SK-N-SH (cell line): Measurements from ENCODE around the gene RNGTT. TPM values are rescaled to one million over a fixed set of nuclear protein-coding genes. Genes with fewer than 3 reads are reported as not detected.

Experiments
- CTCF ChIA-PET: fragments of 300-600, 350-600 bp; formaldehyde crosslinking; extraction: SDS; loops from one replicate; lab custom pipeline; 2021; lab: Yijun Ruan, JAX
- POLR2A ChIA-PET: fragments of 350-600 bp; sonication (Branson Sonifier 250); formaldehyde crosslinking; extraction: SDS; loops from one replicate; lab custom pipeline; 2020; ENCODE audit warnings: antibody characterized with exemption, inconsistent platforms; lab: Yijun Ruan, JAX
- DNase-seq: peaks from one replicate; pipeline ENCODE4 v3.0.0; 2012
- H2AFZ ChIP-seq: fragments of 200-600 bp; sonication (generic); 2 replicates; pipeline ENCODE4 v1.8.1; 2016; ENCODE audit warnings: antibody characterized with exemption, mild to moderate bottlenecking, low read depth
- H3F3A ChIP-seq: fragments of 200-600 bp; sonication (generic); replicated peaks from 2 replicates; pipeline ENCODE3; 2016; ENCODE audit warnings: antibody characterized with exemption, mild to moderate bottlenecking; ENCODE audit not compliant: insufficient read depth
- H3K27ac ChIP-seq, 2 experiments: fragments of 200-500 bp in 1 of 2; fragments of 200-600 bp in 1 of 2; sonication (Bioruptor generic) in 1 of 2; sonication (generic), shearing (Covaris generic) in 1 of 2; 2 replicates each; pipeline versions ENCODE4 v1.5.1 to v1.6.1; 2014 to 2016; ENCODE audit warnings: low read depth in 2 of 2, inconsistent platforms in 1 of 2, low read length in 1 of 2, mild to moderate bottlenecking in 1 of 2, mixed read lengths in 1 of 2
- H3K27me3 ChIP-seq: fragments of 200-600 bp; sonication (generic), shearing (Covaris generic); 2 replicates; pipeline ENCODE4 v1.6.1; 2016; ENCODE audit warnings: mixed run types; ENCODE audit not compliant: insufficient read depth
- H3K36me3 ChIP-seq, 2 experiments: fragments of 200-500 bp in 1 of 2; fragments of 200-600 bp in 1 of 2; sonication (Bioruptor generic) in 1 of 2; sonication (generic) in 1 of 2; replicated peaks in 1 of 2; 2 replicates each; pipeline versions ENCODE3 to v1.5.1; 2014 to 2016; ENCODE audit warnings: low read length in 1 of 2, mild to moderate bottlenecking in 1 of 2; ENCODE audit not compliant: insufficient read depth in 2 of 2, control insufficient read depth in 1 of 2
- H3K4me1 ChIP-seq, 2 experiments: fragments of 200-500 bp in 1 of 2; fragments of 200-600 bp in 1 of 2; sonication (Bioruptor generic) in 1 of 2; sonication (generic), shearing (Covaris generic) in 1 of 2; 2 replicates each; pipeline versions ENCODE4 v1.5.1 to v1.6.1; 2014 to 2016; ENCODE audit warnings: low read depth in 1 of 2, low read length in 1 of 2, mixed run types in 1 of 2; ENCODE audit not compliant: insufficient read depth in 2 of 2, control insufficient read depth in 1 of 2
- H3K4me2 ChIP-seq: fragments of 200-600 bp; sonication (generic), shearing (Covaris generic); 2 replicates; pipeline ENCODE4 v1.6.1; 2017; ENCODE audit warnings: mixed run types
- H3K4me3 ChIP-seq, 2 experiments: fragments of 200-500 bp in 1 of 2; fragments of 200-600 bp in 1 of 2; sonication (Bioruptor generic) in 1 of 2; sonication (generic), shearing (Covaris generic) in 1 of 2; 2 replicates each; pipeline versions ENCODE4 v1.5.1 to v1.8.1; 2014 to 2016; ENCODE audit warnings: low read depth in 2 of 2, inconsistent platforms in 1 of 2, low read length in 1 of 2, mild to moderate bottlenecking in 1 of 2, mixed read lengths in 1 of 2, moderate library complexity in 1 of 2
- H3K79me2 ChIP-seq: fragments of 200-600 bp; sonication (generic); 2 replicates; pipeline ENCODE4 v1.8.1; 2017; ENCODE audit warnings: mild to moderate bottlenecking; ENCODE audit not compliant: insufficient read depth
- H3K9ac ChIP-seq: fragments of 200-600 bp; sonication (generic); 2 replicates; pipeline ENCODE4 v1.6.1; 2017; ENCODE audit warnings: mixed run types
- H3K9me2 ChIP-seq: fragments of 200-600 bp; sonication (generic); 2 replicates; pipeline ENCODE4 v1.6.1; 2017; ENCODE audit warnings: mixed run types
- H3K9me3 ChIP-seq: fragments of 200-600 bp; sonication (generic); 2 replicates; pipeline ENCODE4 v1.6.1; 2017; ENCODE audit warnings: mixed run types, mild to moderate bottlenecking, moderate library complexity
- H4K20me1 ChIP-seq: fragments of 200-600 bp; sonication (generic); 2 replicates; pipeline ENCODE4 v1.6.1; 2017; ENCODE audit warnings: mild to moderate bottlenecking, mixed run types; ENCODE audit not compliant: insufficient read depth
- ELF1 ChIP-seq: IDR thresholded peaks from 2 replicates; pipeline ENCODE4 v1.4.0; 2012
- EP300 ChIP-seq, 2 experiments: IDR thresholded peaks; 2 replicates each; pipeline versions ENCODE4 v1.4.0 to v1.6.1; 2012; ENCODE audit warnings: borderline replicate concordance in 1 of 2, low read depth in 1 of 2, low read length in 1 of 2
- EZH2phosphoT487 ChIP-seq: fragments of 200-600 bp; sonication (generic); IDR thresholded peaks from 2 replicates; pipeline ENCODE4 v1.6.1; 2017; ENCODE audit warnings: low read depth, mixed run types, mild to moderate bottlenecking, antibody characterized with exemption, moderate library complexity, borderline replicate concordance
- FOXJ3 ChIP-seq: sonication (generic); formaldehyde crosslinking; IDR thresholded peaks from 2 replicates; pipeline ENCODE4 v1.5.1; 2020; ENCODE audit warnings: mild to moderate bottlenecking, missing genetic modification reagents
- GABPA ChIP-seq: IDR thresholded peaks from 2 replicates; pipeline ENCODE4 v1.4.0; 2012; ENCODE audit warnings: low read depth, mild to moderate bottlenecking
- JUND ChIP-seq: IDR thresholded peaks from 2 replicates; pipeline ENCODE4 v1.4.0; 2012
- MXI1 ChIP-seq: IDR thresholded peaks from 2 replicates; pipeline ENCODE4 v1.6.1; 2012; ENCODE audit warnings: mild to moderate bottlenecking, low read depth, low read length, improper control_type of control experiment
- NRF1 ChIP-seq: IDR thresholded peaks from 2 replicates; pipeline ENCODE4 v1.6.1; 2012; ENCODE audit warnings: low read depth, mild to moderate bottlenecking, low read length
- RCOR1 ChIP-seq: fragments of 150-350 bp; IDR thresholded peaks from 2 replicates; pipeline ENCODE4 v1.6.1; 2017; ENCODE audit warnings: antibody characterized with exemption, low read length
- RFX5 ChIP-seq: IDR thresholded peaks from 2 replicates; pipeline ENCODE4 v1.6.1; 2012; ENCODE audit warnings: mild to moderate bottlenecking, improper control_type of control experiment, low read length
- SIN3A ChIP-seq: IDR thresholded peaks from 2 replicates; pipeline ENCODE4 v1.6.1; 2012; ENCODE audit warnings: low read depth, mild to moderate bottlenecking, low read length, moderate library complexity, borderline replicate concordance
- SMC3 ChIP-seq: IDR thresholded peaks from 2 replicates; pipeline ENCODE4 v1.6.1; 2012; ENCODE audit warnings: low read depth, low read length, improper control_type of control experiment
- TEAD4 ChIP-seq: IDR thresholded peaks from 2 replicates; pipeline ENCODE4 v1.4.0; 2012; ENCODE audit warnings: mild to moderate bottlenecking, borderline replicate concordance; ENCODE audit not compliant: insufficient read depth
- WGBS: methylation state at CpG from one replicate; pipeline ENCODE4 v1.1.6; 2017; ENCODE audit warnings: low lambda C conversion rate; 5-methylcytosine and 5-hydroxymethylcytosine counted together
- polyA plus RNA-seq, 3 experiments: library from polyadenylated mRNA; depleted of rRNA; stranded (reverse); fragments of >200 nt; gene quantifications; 2 replicates each; pipeline ENCODE4 v1.2.3, GENCODE V29; 2012
- TF ChIP-seq, protein P1 (sequence below): fragments of 200-600 bp; sonication (generic); IDR thresholded peaks from 2 replicates; pipeline ENCODE4 v1.6.1; 2017; ENCODE audit warnings: antibody characterized with exemption, mild to moderate bottlenecking, moderate library complexity
- TF ChIP-seq, protein P2 (sequence below): IDR thresholded peaks from 2 replicates; pipeline ENCODE4 v1.4.0; 2012; ENCODE audit warnings: low read depth
- TF ChIP-seq, protein P3 (sequence below): fragments of 150-350 bp; IDR thresholded peaks from 2 replicates; pipeline ENCODE4 v1.6.1; 2017; ENCODE audit warnings: antibody characterized with exemption, low read length, low read depth, borderline replicate concordance
- TF ChIP-seq, protein P4 (sequence below): IDR thresholded peaks from 2 replicates; pipeline ENCODE4 v1.4.0; 2012; ENCODE audit warnings: low read depth, borderline replicate concordance

The RNGTT gene
- polyA plus RNA-seq, 1 of the 3 experiments (the other 2 are of a cell fraction): 3.3 TPM

DNA sequence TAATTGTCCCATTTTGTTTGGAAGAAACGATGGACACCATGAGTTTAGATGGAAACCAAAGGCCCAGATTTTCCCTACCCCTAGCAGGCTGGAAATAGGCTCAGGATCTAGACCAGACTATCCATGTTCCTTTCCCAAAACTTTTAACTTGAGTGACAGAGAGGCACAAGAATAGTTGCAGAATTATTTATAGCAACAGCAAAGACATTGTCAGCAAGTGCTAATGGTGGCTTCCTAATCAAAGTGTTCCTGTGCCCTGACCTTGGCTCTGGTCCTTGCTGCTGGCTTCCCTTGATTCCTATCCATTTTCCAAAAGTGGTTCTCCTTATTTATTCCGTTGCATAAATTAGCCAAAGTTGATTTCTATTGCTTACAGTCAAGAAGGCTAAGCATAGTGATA is 103.1 kb downstream of the RNGTT start (continued):
- TF ChIP-seq, protein P1, sequence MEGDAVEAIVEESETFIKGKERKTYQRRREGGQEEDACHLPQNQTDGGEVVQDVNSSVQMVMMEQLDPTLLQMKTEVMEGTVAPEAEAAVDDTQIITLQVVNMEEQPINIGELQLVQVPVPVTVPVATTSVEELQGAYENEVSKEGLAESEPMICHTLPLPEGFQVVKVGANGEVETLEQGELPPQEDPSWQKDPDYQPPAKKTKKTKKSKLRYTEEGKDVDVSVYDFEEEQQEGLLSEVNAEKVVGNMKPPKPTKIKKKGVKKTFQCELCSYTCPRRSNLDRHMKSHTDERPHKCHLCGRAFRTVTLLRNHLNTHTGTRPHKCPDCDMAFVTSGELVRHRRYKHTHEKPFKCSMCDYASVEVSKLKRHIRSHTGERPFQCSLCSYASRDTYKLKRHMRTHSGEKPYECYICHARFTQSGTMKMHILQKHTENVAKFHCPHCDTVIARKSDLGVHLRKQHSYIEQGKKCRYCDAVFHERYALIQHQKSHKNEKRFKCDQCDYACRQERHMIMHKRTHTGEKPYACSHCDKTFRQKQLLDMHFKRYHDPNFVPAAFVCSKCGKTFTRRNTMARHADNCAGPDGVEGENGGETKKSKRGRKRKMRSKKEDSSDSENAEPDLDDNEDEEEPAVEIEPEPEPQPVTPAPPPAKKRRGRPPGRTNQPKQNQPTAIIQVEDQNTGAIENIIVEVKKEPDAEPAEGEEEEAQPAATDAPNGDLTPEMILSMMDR: no peak
- TF ChIP-seq MXI1 (no peak), ELF1 (no peak), EP300 (IDR thresholded peaks at IDR 0.05; ENCODE audit: borderline replicate concordance in 1 of 2, low read depth in 1 of 2, low read length in 1 of 2) (no peak), EZH2phosphoT487 (no peak), SIN3A (no peak), FOXJ3 (CRISPR knock-in tag) (no peak)
- TF ChIP-seq, protein P2, sequence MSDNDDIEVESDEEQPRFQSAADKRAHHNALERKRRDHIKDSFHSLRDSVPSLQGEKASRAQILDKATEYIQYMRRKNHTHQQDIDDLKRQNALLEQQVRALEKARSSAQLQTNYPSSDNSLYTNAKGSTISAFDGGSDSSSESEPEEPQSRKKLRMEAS: no peak
- TF ChIP-seq, all 33 proteins: peak for 0

DNA sequence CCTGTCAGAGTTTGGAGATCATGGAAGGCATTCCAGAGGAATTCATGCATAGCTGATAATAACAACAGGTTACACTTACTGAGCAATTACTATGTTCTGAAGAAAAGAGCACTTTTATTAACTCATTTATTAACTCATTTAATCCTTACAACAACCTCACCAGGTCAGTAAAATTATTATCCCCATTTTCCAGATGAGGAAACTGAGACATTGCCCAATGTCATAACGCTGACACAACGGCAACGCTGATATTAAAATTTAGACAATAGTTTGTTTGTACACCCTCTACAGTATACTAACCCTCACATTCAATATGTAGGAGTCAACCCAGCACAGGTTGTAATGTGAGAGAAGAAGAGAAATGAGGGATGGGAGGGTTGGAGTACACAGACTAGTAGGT is 105.0 kb downstream of the RNGTT start:
- Histone ChIP-seq H3K79me2 (no peaks in the 10 kb centered on the region), H3K4me3 (no peak overlapping the region), H3K9me2 (no peaks in the 10 kb centered on the region), H2AFZ (no peak overlapping the region), H3K36me3 (peaks cover 0 to 7% of the 10 kb centered on the region in 2 experiments), H3K27me3 (no peaks in the 10 kb centered on the region), H3K9me3 (no peaks in the 10 kb centered on the region), H3F3A (no peaks in the 10 kb centered on the region), H3K4me1 (peaks cover 3 to 5% of the 10 kb centered on the region in 2 experiments; a peak in 2 of 4 replicates), H4K20me1 (no peaks in the 10 kb centered on the region), H3K4me2 (no peak overlapping the region), H3K27ac (no peak overlapping the region), H3K9ac (no peak overlapping the region)
- CTCF ChIA-PET: interaction anchor here (5.7 kb wide), 1 partner anchor 12 kb away, joined by 43 read pairs; no protein-coding TSS in a partner anchor
- WGBS: 100% methylated on average over 3 of the region's 3 CpGs
- no peak for DNase-seq
- TF ChIP-seq JUND: no peak
- TF ChIP-seq FOXJ3 (CRISPR knock-in tag): no peak
- TF ChIP-seq, protein P2: no peak
- TF ChIP-seq TEAD4: no peak
- TF ChIP-seq, protein P3, sequence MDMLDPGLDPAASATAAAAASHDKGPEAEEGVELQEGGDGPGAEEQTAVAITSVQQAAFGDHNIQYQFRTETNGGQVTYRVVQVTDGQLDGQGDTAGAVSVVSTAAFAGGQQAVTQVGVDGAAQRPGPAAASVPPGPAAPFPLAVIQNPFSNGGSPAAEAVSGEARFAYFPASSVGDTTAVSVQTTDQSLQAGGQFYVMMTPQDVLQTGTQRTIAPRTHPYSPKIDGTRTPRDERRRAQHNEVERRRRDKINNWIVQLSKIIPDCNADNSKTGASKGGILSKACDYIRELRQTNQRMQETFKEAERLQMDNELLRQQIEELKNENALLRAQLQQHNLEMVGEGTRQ: no peak
- POLR2A ChIA-PET: no interaction called here

DNA sequence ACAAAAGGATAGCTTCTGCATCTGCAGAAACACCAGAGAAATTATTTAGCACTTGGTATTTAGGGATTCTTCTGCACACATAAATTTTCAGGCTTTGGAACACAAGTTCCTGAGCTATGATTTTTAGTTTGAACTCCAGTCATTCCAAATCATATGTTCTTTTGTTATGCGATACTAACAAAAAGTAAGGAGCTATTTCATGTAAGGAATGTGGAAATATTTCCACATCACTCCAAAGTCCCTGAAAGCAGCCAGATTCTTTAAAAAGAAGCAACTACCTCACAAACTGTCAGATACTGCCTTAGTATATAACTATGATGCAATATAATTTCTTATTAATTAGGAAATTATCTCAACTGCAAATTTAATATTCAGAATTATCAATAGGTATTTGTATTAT is 106.9 kb downstream of the RNGTT start:
- Histone ChIP-seq H3K9ac (no peak overlapping the region), H3K9me2 (no peaks in the 10 kb centered on the region), H3K9me3 (no peaks in the 10 kb centered on the region), H3K27me3 (no peaks in the 10 kb centered on the region), H3K79me2 (no peaks in the 10 kb centered on the region), H3K4me1 (peaks cover 5 to 8% of the 10 kb centered on the region in 2 experiments; a peak in 3 of 4 replicates), H3K4me2 (no peak overlapping the region), H2AFZ (no peak overlapping the region), H4K20me1 (no peaks in the 10 kb centered on the region), H3K36me3 (peaks cover 0 to under 1% of the 10 kb centered on the region in 2 experiments), H3F3A (no peaks in the 10 kb centered on the region), H3K4me3 (no peak overlapping the region), H3K27ac (no peak overlapping the region)
- CTCF ChIA-PET: interaction anchor here (1.1 to 5.7 kb wide), 3 partner anchors 14 to 927 kb away, joined by 3 to 43 read pairs (median 6); no protein-coding TSS in a partner anchor
- POLR2A ChIA-PET: no interaction called here
- 100% methylated on average over 1 of the region's 1 CpG for WGBS
- no peak for DNase-seq
- TF ChIP-seq GABPA (no peak), RFX5 (no peak), NRF1 (no peak), RCOR1 (no peak), SMC3 (no peak), FOXJ3 (CRISPR knock-in tag) (no peak)
- TF ChIP-seq, protein P4, sequence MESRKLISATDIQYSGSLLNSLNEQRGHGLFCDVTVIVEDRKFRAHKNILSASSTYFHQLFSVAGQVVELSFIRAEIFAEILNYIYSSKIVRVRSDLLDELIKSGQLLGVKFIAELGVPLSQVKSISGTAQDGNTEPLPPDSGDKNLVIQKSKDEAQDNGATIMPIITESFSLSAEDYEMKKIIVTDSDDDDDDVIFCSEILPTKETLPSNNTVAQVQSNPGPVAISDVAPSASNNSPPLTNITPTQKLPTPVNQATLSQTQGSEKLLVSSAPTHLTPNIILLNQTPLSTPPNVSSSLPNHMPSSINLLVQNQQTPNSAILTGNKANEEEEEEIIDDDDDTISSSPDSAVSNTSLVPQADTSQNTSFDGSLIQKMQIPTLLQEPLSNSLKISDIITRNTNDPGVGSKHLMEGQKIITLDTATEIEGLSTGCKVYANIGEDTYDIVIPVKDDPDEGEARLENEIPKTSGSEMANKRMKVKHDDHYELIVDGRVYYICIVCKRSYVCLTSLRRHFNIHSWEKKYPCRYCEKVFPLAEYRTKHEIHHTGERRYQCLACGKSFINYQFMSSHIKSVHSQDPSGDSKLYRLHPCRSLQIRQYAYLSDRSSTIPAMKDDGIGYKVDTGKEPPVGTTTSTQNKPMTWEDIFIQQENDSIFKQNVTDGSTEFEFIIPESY: no peak
- TF ChIP-seq, protein P1: no peak
